Peyer's patch (tissue), 4 donors: ENCODE results near the gene RERG. TPM values are rescaled to one million over a fixed set of nuclear protein-coding genes. Genes with fewer than 3 reads are reported as not detected.

Experiments
- DNase-seq, 3 donors: peaks; one replicate each; pipeline ENCODE4 v3.0.0-alpha.2; 2017 to 2019
- H3K27ac ChIP-seq, 4 donors: fragments of 200-600 bp; sonication (generic); one replicate each; pipeline ENCODE4 v1.5.1; 2016 to 2019
- H3K27me3 ChIP-seq, 2 donors: fragments of 200-600 bp; sonication (generic); one replicate each; pipeline ENCODE4 v1.5.1; 2019
- H3K36me3 ChIP-seq, 3 donors: fragments of 200-600 bp; sonication (generic); one replicate each; pipeline ENCODE4 v1.5.1; 2016 to 2019
- H3K4me1 ChIP-seq, 4 donors: fragments of 200-600 bp; sonication (generic); one replicate each; pipeline ENCODE4 v1.5.1; 2016 to 2019
- H3K4me3 ChIP-seq, 4 donors: fragments of 200-600 bp; sonication (generic); 1 replicate in 3 of 4; 2 replicates in 1 of 4; pipeline ENCODE4 v1.5.1; 2016 to 2019; ENCODE audit warnings: mild to moderate bottlenecking in 1 of 4
- H3K9me3 ChIP-seq, 4 donors: fragments of 200-600 bp; sonication (generic); one replicate each; pipeline ENCODE4 v1.5.1; 2016 to 2019; ENCODE audit warnings: mild to moderate bottlenecking in 1 of 4
- POLR2A ChIP-seq, 2 donors: fragments of 450-650 bp; IDR thresholded peaks; one replicate each; pipeline ENCODE4 v1.5.1; 2017; ENCODE audit warnings: antibody characterized with exemption in 2 of 2, mild to moderate bottlenecking in 2 of 2, moderate library complexity in 2 of 2
- total RNA-seq, 4 donors: library from RNA; depleted of rRNA; stranded (reverse); fragments of >200 nt; gene quantifications; one replicate each; pipeline ENCODE4 v1.1.0, GENCODE V29; 2016
- TF ChIP-seq, protein P1 (sequence below), 6 experiments: fragments of 450-650 bp in 4 of 6; fragments of 200-600 bp in 2 of 6; sonication (generic) in 1 of 6; IDR thresholded peaks; one replicate each; pipeline ENCODE4 v1.5.1; 2017 to 2019; ENCODE audit warnings: antibody characterized with exemption in 6 of 6, mild to moderate bottlenecking in 3 of 6, moderate library complexity in 1 of 6

The RERG gene
- total RNA-seq, 4 donors from 2014 or later: 2.3 to 31.4 (median 10.7) TPM

- DNase-seq: no peak
- H3K27me3 ChIP-seq: no peaks in the 10 kb centered on the region
- H3K4me3 ChIP-seq: no peak overlapping the region
- TF ChIP-seq, protein P1, sequence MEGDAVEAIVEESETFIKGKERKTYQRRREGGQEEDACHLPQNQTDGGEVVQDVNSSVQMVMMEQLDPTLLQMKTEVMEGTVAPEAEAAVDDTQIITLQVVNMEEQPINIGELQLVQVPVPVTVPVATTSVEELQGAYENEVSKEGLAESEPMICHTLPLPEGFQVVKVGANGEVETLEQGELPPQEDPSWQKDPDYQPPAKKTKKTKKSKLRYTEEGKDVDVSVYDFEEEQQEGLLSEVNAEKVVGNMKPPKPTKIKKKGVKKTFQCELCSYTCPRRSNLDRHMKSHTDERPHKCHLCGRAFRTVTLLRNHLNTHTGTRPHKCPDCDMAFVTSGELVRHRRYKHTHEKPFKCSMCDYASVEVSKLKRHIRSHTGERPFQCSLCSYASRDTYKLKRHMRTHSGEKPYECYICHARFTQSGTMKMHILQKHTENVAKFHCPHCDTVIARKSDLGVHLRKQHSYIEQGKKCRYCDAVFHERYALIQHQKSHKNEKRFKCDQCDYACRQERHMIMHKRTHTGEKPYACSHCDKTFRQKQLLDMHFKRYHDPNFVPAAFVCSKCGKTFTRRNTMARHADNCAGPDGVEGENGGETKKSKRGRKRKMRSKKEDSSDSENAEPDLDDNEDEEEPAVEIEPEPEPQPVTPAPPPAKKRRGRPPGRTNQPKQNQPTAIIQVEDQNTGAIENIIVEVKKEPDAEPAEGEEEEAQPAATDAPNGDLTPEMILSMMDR (IDR thresholded peaks at IDR 0.05): no peak
- TF ChIP-seq POLR2A (IDR thresholded peaks at IDR 0.05): no peak
- peak overlapping the region in 1 of 4 donors; percentile 29 for H3K27ac ChIP-seq
- H3K36me3 ChIP-seq: no peaks in the 10 kb centered on the region
- H3K4me1 ChIP-seq: no peaks in the 10 kb centered on the region
- H3K9me3 ChIP-seq: no peaks in the 10 kb centered on the region
Observed at GRCh38 chr12:15201056-15201455, 20.2 kb downstream of the RERG start.

DNA sequence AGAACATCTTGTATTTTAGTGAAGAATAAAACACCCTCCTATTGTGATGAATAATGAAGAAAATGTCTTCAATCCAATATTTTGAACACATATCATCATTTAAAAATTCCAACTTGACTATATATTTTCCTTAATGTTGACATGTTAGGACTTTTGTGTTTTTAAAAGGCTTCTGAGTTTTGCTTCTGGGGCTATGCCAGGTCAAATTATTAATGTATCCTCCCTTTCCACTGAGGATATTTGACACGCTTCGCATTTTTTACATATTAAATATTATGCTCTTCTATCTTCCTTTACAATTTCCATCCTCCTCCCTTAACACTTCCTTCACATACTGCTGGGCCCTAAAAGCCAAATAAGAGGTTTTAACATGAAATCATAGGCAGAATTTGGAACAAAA, 20.6 kb downstream of the RERG start:
- peak overlapping the region in 1 of 4 donors; percentile 29 for H3K27ac ChIP-seq
- no peaks in the 10 kb centered on the region for H3K27me3 ChIP-seq
- DNase-seq: no peak
- H3K36me3 ChIP-seq: no peaks in the 10 kb centered on the region
- no peaks in the 10 kb centered on the region for H3K9me3 ChIP-seq
- H3K4me1 ChIP-seq: no peaks in the 10 kb centered on the region
- H3K4me3 ChIP-seq: no peak overlapping the region
- TF ChIP-seq, protein P1 (IDR thresholded peaks at IDR 0.05): no peak
- TF ChIP-seq POLR2A (IDR thresholded peaks at IDR 0.05): no peak

GRCh38 chr12:15199930-15200329, 21.3 kb downstream of the RERG start:
- no peaks in the 10 kb centered on the region for H3K36me3 ChIP-seq
- H3K4me1 ChIP-seq: no peaks in the 10 kb centered on the region
- DNase-seq: no peak
- no peaks in the 10 kb centered on the region for H3K9me3 ChIP-seq
- no peaks in the 10 kb centered on the region for H3K27me3 ChIP-seq
- H3K4me3 ChIP-seq: no peak overlapping the region
- TF ChIP-seq, protein P1 (IDR thresholded peaks at IDR 0.05): no peak
- no peak for TF ChIP-seq POLR2A (IDR thresholded peaks at IDR 0.05)
- peak overlapping the region in 1 of 4 donors; percentile 29 for H3K27ac ChIP-seq

- Histone ChIP-seq H3K27me3 (no peaks in the 10 kb centered on the region), H3K9me3 (no peaks in the 10 kb centered on the region), H3K4me1 (no peaks in the 10 kb centered on the region), H3K36me3 (no peaks in the 10 kb centered on the region), H3K4me3 (no peak overlapping the region), H3K27ac (peak overlapping the region in 2 of 4 donors; percentile 6 to 36)
- DNase-seq: no peak
- TF ChIP-seq POLR2A (IDR thresholded peaks at IDR 0.05): no peak
- TF ChIP-seq, protein P1 (IDR thresholded peaks at IDR 0.05): no peak
Observed at GRCh38 chr12:15196678-15197505, 24.3 kb downstream of the RERG start.

GRCh38 chr12:15196221-15196620, 25.0 kb downstream of the RERG start:
- Histone ChIP-seq H3K4me1 (no peaks in the 10 kb centered on the region), H3K27me3 (no peaks in the 10 kb centered on the region), H3K36me3 (no peaks in the 10 kb centered on the region), H3K9me3 (no peaks in the 10 kb centered on the region), H3K4me3 (no peak overlapping the region), H3K27ac (peak overlapping the region in 1 of 4 donors; percentile 36)
- no peak for DNase-seq
- TF ChIP-seq POLR2A (IDR thresholded peaks at IDR 0.05): no peak
- TF ChIP-seq, protein P1 (IDR thresholded peaks at IDR 0.05): no peak
